Stimulated activated CD4-positive, alpha-beta T cell treated with anti-CD3 and anti-CD28 coated beads, Interleukin-4, amount 100 ng/mL, for 4 hours (primary cell): ENCODE results near the gene SH3RF1.

ENCODE experiments used
- DNase-seq, 2 experiments: peaks; one replicate each; pipeline ENCODE4 v3.0.0-alpha.2; 2020

SH3RF1 gene

GRCh38 chr4:169158046-169158445 is 112.7 kb downstream of the SH3RF1 start:
- no peak for DNase-seq

- DNase-seq, result no peak
These were observed 114.4 kb downstream of the SH3RF1 start for GRCh38 chr4:169156392-169156791.

GRCh38 chr4:169154121-169154520 is 116.6 kb downstream of the SH3RF1 start:
- no peak for DNase-seq

GRCh38 chr4:169153481-169154087 is 117.2 kb downstream of the SH3RF1 start:
- no peak for DNase-seq

DNA sequence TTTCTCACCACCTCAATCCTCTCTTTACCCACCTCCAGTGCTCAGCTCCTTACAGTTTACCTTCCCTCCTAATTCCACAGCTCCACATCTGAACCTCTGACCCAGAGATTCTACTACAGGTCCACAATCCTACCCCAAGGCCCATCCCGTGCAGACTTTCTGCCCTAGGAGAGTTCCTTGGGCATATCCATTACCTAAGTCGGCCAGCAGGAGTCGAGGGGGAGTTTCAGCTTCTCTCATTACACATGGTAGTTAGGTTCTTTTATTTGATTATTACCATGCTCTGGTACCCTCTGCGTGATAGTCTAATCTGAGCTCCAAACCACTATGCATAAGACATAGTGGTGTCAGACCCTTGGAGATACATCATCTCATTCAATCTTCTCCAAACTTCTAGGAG is 117.9 kb downstream of the SH3RF1 start:
- no peak for DNase-seq

DNA sequence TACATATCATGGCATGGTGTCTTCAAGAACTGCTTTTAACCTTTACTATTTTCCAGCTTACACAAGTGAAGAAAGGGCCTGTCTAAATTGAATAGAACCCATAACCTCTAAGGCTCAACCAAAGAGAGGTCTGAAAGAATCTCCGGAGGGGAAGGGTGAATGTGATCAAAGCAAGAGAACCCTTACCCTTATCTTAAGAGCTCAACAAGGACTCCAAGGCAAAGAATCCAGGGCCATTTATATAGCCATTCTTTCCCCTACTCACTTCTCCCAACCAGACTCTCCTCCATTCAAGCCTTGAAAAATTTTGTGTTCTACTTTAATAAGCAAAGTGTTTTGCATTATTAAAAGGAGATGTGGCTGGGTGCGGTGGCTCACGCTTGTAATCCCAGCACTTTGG is 118.7 kb downstream of the SH3RF1 start:
- no peak for DNase-seq

- DNase-seq, result no peak
These were observed 119.1 kb downstream of the SH3RF1 start for GRCh38 chr4:169151671-169152070.

GRCh38 chr4:169150806-169151205 is 120.0 kb downstream of the SH3RF1 start:
- no peak for DNase-seq

GRCh38 chr4:169148885-169149284 is 121.9 kb downstream of the SH3RF1 start:
- no peak for DNase-seq

GRCh38 chr4:169147191-169147590 is 123.6 kb downstream of the SH3RF1 start:
- DNase-seq, result no peak

DNA sequence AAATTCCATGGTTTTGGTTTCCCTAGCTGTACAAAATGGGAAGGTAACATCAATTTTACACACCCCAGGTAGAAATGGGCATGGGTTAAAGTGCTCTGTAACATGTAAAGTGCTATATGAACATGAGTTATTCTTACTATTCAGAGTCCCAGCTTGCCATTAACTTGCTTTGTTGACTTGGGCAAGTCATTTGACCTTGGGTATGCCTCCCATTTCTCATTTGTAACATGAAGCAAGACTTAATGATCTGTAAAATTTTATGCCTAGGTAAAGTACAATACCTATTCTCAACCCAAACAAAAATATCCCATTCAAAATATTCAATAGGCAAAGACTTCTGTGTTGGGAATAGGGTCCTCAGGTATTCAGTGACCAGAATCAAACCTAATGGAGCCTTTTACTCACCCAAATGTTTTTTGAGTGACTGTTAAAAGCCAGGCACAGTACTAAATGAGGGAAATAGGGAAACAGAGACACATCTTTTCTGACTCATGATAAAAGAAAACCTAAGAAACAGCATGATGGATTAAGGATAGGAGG is 126.6 kb downstream of the SH3RF1 start:
- DNase-seq, result no peak

GRCh38 chr4:169143335-169143734 is 127.4 kb downstream of the SH3RF1 start:
- no peak for DNase-seq

GRCh38 chr4:169142906-169143305 is 127.8 kb downstream of the SH3RF1 start:
- no peak for DNase-seq

- DNase-seq, result no peak
These were observed 128.4 kb downstream of the SH3RF1 start for GRCh38 chr4:169142391-169142790.

- DNase-seq, result no peak
These were observed 131.7 kb downstream of the SH3RF1 start for GRCh38 chr4:169139021-169139420.

DNA sequence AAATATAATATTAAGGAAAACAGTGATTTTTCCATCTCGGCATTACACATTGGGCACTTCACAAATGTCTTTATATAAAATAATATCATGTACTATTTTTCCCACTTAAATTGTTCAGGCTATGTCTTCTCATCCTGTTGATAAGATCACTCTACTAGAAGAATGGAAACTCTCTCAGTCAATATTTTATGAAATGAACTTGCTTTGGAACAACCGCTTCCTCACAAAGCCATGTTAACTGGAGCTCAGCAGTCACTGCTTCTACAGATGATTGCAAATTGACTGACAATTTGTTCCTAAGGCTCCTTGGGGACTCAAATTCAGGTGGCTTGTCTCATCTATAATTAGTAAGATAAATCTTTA is 133.2 kb downstream of the SH3RF1 start:
- DNase-seq, result no peak

- no peak for DNase-seq
These were observed 133.8 kb downstream of the SH3RF1 start for GRCh38 chr4:169136796-169137557.

DNA sequence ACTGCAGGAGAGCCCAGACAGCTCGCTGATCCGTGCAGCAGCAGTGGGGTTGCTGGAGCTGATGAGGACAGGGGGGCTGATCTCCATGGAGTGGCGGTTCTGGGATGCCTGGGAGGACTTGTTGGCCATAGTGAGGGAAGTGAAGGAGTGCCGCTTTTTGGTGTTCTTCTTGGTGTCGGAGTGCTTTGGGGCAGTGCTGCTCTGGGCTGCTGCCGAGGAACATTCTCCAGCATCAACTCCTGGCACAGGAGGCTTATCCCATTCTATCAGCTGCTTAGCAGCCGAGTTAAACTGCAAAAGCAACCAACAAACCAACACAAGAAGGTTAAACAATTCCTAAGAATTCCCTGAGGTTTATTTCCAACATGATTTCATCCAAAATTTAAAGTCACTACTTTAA is 134.4 kb downstream of the SH3RF1 start:
- no peak for DNase-seq

GRCh38 chr4:169135776-169136175 is 135.0 kb downstream of the SH3RF1 start:
- no peak for DNase-seq

GRCh38 chr4:169133932-169134331 is 136.8 kb downstream of the SH3RF1 start:
- no peak for DNase-seq

DNA sequence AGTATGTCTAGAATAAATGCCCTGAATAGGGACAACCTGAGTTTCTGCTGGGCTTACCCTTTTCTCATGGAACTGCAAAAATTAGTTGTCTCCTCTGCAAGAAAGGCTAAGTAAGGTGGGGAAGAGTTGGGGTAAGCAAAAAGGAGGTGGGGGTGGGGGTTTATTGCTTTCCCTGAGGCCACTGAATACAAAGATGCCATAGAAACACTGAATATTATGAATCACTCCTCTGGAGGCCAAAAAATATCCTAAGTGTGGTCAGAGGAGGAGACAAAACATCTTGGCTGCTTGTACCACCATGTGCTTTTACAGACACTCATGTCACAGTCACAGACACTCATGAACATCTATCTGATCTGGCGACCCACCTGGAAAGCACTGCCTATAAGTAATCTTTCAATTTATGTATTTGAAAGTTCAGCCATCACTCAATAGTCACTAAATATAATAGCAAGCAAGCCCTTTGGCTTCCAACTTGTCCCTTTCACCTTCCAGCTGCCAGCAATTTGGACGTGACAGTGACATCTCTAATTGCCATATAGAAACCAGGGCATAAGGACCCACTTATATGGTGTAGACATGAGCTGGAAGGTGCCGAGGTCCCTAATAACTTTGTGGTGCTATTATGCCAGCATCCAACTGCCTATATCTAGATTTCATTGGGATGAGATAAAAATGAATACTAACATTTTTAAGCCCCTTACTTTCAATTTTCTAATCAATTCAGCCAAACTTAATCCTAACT is 138.0 kb downstream of the SH3RF1 start:
- no peak for DNase-seq

GRCh38 chr4:169131556-169132208 is 139.1 kb downstream of the SH3RF1 start:
- DNase-seq, result no peak

DNA sequence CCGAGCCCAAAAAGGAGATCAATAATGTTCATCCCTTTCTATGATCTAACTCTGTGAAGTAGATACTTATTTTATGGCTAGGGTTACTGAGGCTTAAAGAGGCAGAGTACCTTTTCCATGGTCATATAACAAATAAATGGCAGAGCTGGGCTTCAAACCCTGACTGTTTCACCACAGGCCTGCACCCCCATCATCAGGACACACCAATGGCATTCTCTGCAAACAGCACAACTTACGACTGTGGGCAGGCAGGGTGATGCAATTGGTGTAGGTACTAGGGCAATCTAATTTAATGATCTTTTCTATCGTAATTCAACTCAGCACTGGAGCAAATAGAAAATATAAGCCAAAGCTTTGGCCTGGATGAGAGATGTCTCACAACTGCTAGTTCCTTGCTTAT is 141.9 kb downstream of the SH3RF1 start:
- DNase-seq, result no peak
